ENCODE measurements around the gene DAB2IP. TPM values are rescaled to one million over a fixed set of nuclear protein-coding genes. Genes with fewer than 3 reads are reported as not detected.

Gene DAB2IP
- total RNA-seq, 1 experiment from 2014 or later, result 18.7 TPM

- no peak overlapping the region for H3K27ac ChIP-seq
- no peaks in the 10 kb centered on the region for H3K4me1 ChIP-seq
- no peaks in the 10 kb centered on the region for H3K27me3 ChIP-seq
- no peak for DNase-seq
- H3K9me3 ChIP-seq (replicated peaks), result no peaks in the 10 kb centered on the region
- H3K4me3 ChIP-seq, result no peak overlapping the region
- peaks cover 5% of the 10 kb centered on the region; the same call in 1 of the 2 replicates for H3K36me3 ChIP-seq
Observed at GRCh38 chr9:121776739-121777637, 125.6 kb downstream of the DAB2IP start.

DNA sequence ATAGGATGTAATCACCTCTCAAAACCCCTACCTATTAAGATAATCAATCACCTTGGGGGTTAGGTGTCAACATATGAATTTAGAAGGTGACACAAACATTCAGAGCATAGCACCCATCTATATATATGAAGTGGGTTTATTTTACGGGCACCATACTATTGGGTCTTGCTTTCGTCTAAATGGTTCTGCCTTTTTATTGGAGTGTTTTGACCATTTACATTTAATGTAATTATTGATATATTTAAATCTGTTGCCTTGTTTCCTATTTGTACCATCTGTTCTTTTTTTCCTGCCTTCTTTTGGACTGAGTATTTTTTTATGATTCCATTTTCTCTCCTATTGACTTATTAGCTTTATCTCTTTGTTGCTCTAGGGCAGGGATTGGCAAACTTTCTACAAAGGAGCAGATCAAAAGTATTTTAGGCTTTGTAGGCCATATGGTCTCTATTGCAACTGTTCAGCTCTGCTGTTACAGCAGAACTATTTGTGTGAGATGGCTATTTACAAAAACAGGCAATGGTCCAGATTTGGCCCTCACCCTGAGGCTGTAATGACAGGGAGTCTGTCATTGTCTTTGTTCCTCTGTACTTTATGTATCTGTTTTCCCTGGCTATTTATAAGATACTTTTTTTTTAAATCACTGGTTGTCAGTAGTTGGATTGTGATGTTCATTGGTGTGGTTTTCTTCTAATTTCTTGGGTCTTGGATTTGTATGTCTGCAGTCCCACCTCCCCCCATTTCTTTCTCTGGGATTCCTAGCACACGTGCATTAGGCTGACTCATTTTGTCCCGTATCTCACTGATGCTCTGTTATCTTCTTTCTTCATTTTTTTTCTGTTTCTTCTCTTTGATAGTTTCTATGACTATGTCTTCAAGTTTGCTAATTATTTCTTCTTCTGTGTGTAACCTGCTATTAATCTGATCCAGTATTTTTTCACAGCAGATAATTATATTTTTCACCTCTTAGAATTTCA, 127.1 kb downstream of the DAB2IP start:
- DNase-seq, result no peak
- no peaks in the 10 kb centered on the region for H3K4me1 ChIP-seq
- H3K4me3 ChIP-seq, result no peak overlapping the region
- no peaks in the 10 kb centered on the region for H3K27me3 ChIP-seq
- H3K27ac ChIP-seq, result no peak overlapping the region
- H3K9me3 ChIP-seq (replicated peaks), result no peaks in the 10 kb centered on the region
- peaks cover 5% of the 10 kb centered on the region; the same call in 1 of the 2 replicates for H3K36me3 ChIP-seq

DNA sequence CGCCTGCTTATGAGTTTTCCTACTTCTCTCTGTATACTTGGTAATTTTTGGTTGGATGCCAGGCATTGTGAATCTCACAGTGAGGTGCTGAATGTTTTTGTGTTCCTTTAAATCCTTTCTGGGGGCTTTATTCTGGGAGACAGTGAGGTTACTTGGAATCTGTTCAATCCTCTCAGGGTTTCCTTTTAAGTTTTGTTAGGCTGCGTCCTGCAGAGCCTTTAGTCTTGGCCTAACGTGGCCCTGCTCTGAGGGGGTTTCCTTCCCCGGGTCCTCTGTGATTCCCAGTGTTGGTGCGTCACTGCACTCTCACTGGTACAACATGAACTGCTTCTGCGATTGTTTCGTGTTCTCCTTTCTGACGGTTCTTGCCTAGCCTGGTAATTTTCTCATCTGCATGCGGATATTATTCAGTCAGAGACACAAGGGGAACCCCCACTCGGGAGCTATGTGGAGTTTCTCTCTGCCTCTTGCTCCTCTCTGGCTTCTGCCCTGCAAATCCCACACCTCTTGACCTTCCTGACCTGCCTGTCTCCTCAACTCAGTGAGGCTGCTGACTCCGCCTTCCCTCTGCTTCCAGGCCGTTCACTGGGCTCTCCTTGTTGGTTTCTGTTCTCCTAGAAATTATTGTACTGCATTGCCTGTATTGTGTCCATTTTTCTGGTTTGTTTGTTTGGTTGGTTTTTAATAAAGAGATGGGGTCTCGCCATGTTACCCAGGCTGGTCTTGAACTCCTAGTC, 128.1 kb downstream of the DAB2IP start:
- Histone ChIP-seq H3K27me3 (no peaks in the 10 kb centered on the region), H3K36me3 (peaks cover 5% of the 10 kb centered on the region; the same call in 1 of the 2 replicates), H3K4me1 (no peaks in the 10 kb centered on the region), H3K4me3 (no peak overlapping the region), H3K27ac (no peak overlapping the region), H3K9me3 (replicated peaks) (no peaks in the 10 kb centered on the region)
- peak in 1 of 2 experiments; percentile 0 for DNase-seq

DNA sequence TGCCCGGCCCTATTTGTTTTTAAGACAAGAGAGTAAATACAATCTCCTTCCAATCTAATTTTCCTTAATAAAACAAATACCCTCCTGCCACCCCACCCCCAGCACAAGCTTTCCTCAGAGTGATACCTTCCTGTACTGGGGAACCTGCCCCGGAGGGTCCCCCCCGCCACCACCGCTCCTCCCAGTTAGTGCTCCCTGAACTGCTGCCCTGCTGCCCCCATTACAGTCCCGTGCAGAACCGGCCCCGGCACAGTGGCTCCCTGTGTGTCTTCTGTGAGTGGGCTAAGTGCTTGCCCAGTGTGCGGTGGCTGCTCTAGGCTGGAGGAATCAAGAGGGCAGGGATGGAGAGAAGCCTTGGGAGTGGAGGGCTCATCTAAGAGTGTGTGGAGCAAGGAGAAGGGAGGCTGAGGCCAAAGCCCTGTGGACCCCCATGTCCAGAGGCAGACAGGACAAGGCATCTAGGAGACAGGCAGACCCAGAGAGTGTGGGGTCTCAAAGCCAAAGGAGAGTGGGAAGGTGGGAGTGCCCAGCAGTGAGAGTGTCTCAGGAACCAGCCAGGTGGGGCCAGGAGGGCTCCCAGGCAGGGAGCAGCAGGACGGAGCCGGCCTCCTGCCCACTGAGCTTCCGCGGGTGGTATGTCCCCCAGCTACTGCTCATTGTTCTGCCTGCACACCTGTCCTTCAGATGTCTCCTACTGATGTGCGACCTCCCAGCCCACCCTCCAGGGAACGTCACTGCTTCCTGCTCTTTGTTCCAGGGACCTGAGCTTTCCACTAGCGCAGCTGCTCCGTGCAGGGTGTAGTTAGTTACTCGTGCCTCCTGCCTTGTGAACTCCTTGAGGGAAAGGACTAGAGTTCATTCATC, 129.0 kb downstream of the DAB2IP start:
- Histone ChIP-seq H3K36me3 (peaks cover 5% of the 10 kb centered on the region; the same call in 1 of the 2 replicates), H3K27ac (no peak overlapping the region)
- peak; percentile 10 to 39 for DNase-seq

DNA sequence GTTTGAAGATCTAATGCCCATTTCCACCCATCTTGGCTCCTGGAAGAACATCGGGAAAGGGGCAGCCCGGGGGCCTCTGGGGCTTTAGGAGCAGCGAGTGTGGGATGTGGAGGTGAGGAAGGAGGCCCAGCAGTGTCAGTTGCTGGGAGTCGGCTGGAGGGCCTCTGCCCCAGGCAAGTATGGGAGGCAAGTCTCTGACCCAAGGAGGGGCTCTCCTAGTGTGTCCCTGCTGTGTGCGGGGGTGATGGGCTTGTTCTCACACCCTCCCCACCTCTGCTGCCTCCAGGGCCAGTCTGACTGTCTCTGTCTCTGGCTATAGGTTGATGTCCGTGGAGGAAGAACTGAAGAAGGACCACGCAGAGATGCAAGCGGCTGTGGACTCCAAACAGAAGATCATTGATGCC, 129.7 kb downstream of the DAB2IP start:
- Histone ChIP-seq H3K27me3 (no peaks in the 10 kb centered on the region), H3K4me3 (no peak overlapping the region), H3K27ac (no peak overlapping the region), H3K9me3 (replicated peaks) (no peaks in the 10 kb centered on the region), H3K4me1 (no peaks in the 10 kb centered on the region), H3K36me3 (peaks cover 5% of the 10 kb centered on the region; the same call in 1 of the 2 replicates)
- peak in 1 of 2 experiments; percentile 1 for DNase-seq

More for the DNA sequence above, 129.0 kb downstream of the DAB2IP start:
- Histone ChIP-seq H3K4me3 (no peak overlapping the region), H3K9me3 (replicated peaks) (no peaks in the 10 kb centered on the region), H3K27me3 (no peaks in the 10 kb centered on the region), H3K4me1 (no peaks in the 10 kb centered on the region)

GRCh38 chr9:121781701-121782464, 130.4 kb downstream of the DAB2IP start:
- no peak overlapping the region for H3K27ac ChIP-seq
- H3K36me3 ChIP-seq, result peaks cover 5% of the 10 kb centered on the region; the same call in 1 of the 2 replicates

DNA sequence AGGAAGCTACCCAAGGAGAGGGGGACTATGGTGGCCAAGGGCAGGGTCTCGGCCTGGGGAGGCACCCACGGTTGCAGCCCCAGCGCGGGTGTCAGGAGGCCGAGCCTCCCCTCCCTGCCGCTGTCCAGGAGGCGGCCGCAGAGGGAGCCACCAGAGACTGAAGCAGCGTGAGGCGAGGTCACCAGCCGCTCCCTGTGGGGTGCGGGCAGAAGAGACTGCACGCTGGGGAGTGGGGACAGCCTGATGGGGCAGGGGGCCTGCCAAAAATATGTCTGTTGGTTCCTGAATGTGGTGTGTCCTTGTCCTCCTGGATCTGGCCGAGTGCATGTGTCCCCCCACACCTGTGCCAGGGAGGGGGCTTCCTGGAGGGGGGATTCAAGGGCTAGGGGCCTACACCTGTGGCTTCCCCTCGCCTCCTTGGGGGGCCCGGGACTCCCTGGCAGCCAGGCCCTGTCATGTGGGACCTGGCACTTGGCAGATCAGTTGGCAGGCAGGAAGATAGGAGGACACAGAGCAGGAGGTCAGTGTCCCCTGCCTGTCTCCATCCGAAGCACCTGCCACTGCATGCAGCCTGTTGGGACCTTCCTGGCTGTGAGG, 131.2 kb downstream of the DAB2IP start:
- no peaks in the 10 kb centered on the region for H3K9me3 ChIP-seq (replicated peaks)
- H3K27me3 ChIP-seq, result no peaks in the 10 kb centered on the region
- H3K27ac ChIP-seq, result no peak overlapping the region
- DNase-seq, result peak in 1 of 2 experiments; percentile 1
- peaks cover 5% of the 10 kb centered on the region; the same call in 1 of the 2 replicates for H3K36me3 ChIP-seq
- H3K4me3 ChIP-seq, result no peak overlapping the region
- no peaks in the 10 kb centered on the region for H3K4me1 ChIP-seq

More at GRCh38 chr9:121781701-121782464, 130.4 kb downstream of the DAB2IP start:
- Histone ChIP-seq H3K27me3 (no peaks in the 10 kb centered on the region), H3K4me3 (no peak overlapping the region), H3K9me3 (replicated peaks) (no peaks in the 10 kb centered on the region), H3K4me1 (no peaks in the 10 kb centered on the region)
- DNase-seq, result no peak

DNA sequence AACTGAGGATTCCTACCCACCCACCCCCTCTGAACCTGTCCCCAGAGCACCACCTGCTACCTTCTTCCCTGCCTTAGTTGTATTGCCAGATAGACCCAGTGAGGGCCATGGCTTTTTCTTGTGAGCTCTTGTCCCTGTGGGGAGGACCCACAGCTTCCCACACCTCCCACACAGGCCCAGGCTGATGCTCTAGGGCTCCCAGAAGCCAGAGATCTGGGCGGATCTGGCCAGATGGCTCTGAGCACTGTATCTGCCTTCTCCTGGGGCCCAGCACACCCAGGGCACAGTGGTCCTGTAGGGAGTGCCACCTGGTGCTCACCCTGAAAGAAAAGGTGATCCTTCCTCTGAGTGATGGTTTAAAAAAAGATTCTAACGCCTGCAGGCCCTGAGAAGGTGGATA, 131.7 kb downstream of the DAB2IP start:
- Histone ChIP-seq H3K9me3 (replicated peaks) (no peaks in the 10 kb centered on the region), H3K36me3 (peaks cover 5% of the 10 kb centered on the region; the same call in 1 of the 2 replicates), H3K27ac (no peak overlapping the region), H3K27me3 (no peaks in the 10 kb centered on the region), H3K4me3 (no peak overlapping the region), H3K4me1 (no peaks in the 10 kb centered on the region)
- peak in 1 of 2 experiments; percentile 0 for DNase-seq

GRCh38 chr9:121783521-121784507, 132.4 kb downstream of the DAB2IP start:
- no peak overlapping the region for H3K27ac ChIP-seq

DNA sequence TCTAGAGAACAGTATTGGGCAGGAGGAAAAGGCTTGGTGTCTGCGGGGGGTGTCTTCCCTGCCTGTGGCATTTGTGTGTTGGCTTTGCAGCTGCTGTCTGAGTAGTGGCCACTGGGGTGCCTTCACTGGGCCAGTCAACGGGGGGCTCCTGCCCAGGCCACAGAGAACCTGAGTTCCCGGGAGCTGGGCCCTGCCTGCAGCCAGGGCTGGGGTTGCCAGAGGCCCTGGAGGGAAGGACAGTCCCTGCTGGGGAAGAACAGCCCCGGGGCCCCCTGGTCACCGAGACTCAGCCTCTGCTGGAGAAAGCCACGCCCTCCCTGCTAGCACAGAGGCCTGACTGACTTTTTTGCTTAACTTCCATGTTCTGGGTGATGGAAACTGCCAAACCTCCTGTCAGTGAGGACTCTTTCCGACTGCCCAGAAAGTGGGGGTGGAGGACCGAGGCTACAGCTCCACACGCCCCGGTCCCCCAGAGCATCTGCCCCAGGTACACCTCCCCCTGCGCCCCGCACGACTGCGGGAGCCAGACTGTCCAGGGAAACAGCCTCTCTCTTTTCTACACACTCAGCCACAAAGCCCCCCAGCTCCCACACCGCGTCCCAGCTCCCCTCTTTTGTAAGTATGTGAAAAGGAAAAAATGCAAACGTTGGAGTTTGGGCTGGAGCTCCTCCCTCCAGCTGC, 133.4 kb downstream of the DAB2IP start:
- Histone ChIP-seq H3K27me3 (no peaks in the 10 kb centered on the region), H3K27ac (no peak overlapping the region)

More at GRCh38 chr9:121783521-121784507, 132.4 kb downstream of the DAB2IP start:
- Histone ChIP-seq H3K36me3 (peaks cover 5% of the 10 kb centered on the region; the same call in 1 of the 2 replicates), H3K4me3 (no peak overlapping the region), H3K27me3 (no peaks in the 10 kb centered on the region), H3K9me3 (replicated peaks) (no peaks in the 10 kb centered on the region), H3K4me1 (no peaks in the 10 kb centered on the region)
- DNase-seq, result peak in 1 of 2 experiments; percentile 1

More for the DNA sequence above, 133.4 kb downstream of the DAB2IP start:
- Histone ChIP-seq H3K4me3 (no peak overlapping the region), H3K36me3 (0 out of 2 replicates have a peak, but pooled peaks cover 5% of the 10 kb centered on the region), H3K9me3 (replicated peaks) (no peaks in the 10 kb centered on the region), H3K4me1 (no peaks in the 10 kb centered on the region)
- DNase-seq, result no peak

All from SJCRH30 (cell line).